Stomach (tissue), 9 donors: Measurements from ENCODE around the gene DYNC1I1. TPM values are rescaled to one million over a fixed set of nuclear protein-coding genes. Genes with fewer than 3 reads are reported as not detected.

Source experiments
- DNase-seq, 2 donors: peaks; one replicate each; pipeline versions ENCODE4 v3.0.0 to v3.0.0-alpha.2; 2013 to 2019
- H3K27ac ChIP-seq, 5 donors: fragments of 200-600 bp in 4 of 5; sonication (generic) in 4 of 5; one replicate each; pipeline ENCODE4 v1.5.1; 2013 to 2019; ENCODE audit warnings: mild to moderate bottlenecking in 1 of 5, moderate library complexity in 1 of 5
- H3K27me3 ChIP-seq, 3 donors: fragments of 200-600 bp; sonication (generic); one replicate each; pipeline ENCODE4 v1.5.1; 2017 to 2019; ENCODE audit warnings: mixed run types in 1 of 3
- H3K36me3 ChIP-seq, 4 donors: fragments of 200-600 bp; sonication (generic); 1 replicate in 3 of 4; 2 replicates in 1 of 4; pipeline ENCODE4 v1.5.1; 2016 to 2019
- H3K4me1 ChIP-seq, 4 donors: fragments of 200-600 bp; sonication (generic); one replicate each; pipeline ENCODE4 v1.5.1; 2016 to 2019
- H3K4me3 ChIP-seq, 4 donors: fragments of 200-600 bp; sonication (generic) in 3 of 4; one replicate each; pipeline ENCODE4 v1.5.1; 2016 to 2019; ENCODE audit warnings: mild to moderate bottlenecking in 1 of 4
- H3K9me3 ChIP-seq, 4 donors: fragments of 200-600 bp; sonication (generic); one replicate each; pipeline ENCODE4 v1.5.1; 2016 to 2019
- EP300 ChIP-seq: sonication (generic); formaldehyde crosslinking; IDR thresholded peaks from one replicate; pipeline ENCODE4 v1.6.1; 2017; ENCODE audit warnings: antibody characterized with exemption
- POLR2A ChIP-seq, 4 donors: fragments of 450-650 bp; IDR thresholded peaks; one replicate each; pipeline ENCODE4 v1.6.1; 2016; ENCODE audit warnings: antibody characterized with exemption in 4 of 4, control low read depth in 2 of 4, mild to moderate bottlenecking in 1 of 4, moderate library complexity in 1 of 4
- POLR2AphosphoS5 ChIP-seq, 3 donors: sonication (generic); formaldehyde crosslinking; IDR thresholded peaks; one replicate each; pipeline ENCODE4 v1.6.1; 2016; ENCODE audit warnings: antibody characterized with exemption in 3 of 3
- WGBS, 5 donors: extraction: QIAGEN DNeasy Blood & Tissue Kit in 3 of 5; methylation state at CpG; one replicate each; pipeline versions ENCODE4 v1.1.5 to v1.1.7; 2013 to 2018; 5-methylcytosine and 5-hydroxymethylcytosine counted together
- intact Hi-C: fragments of 100-400 bp; cut with DNase I; formaldehyde crosslinking; loops from one replicate; pipeline ENCODE4 v1.15.1; 2023; ENCODE audit warnings: low total_unique reads
- polyA plus RNA-seq, 3 donors: library from polyadenylated mRNA; stranded (reverse); fragments of 200-250 nt; gene quantifications; one replicate each; pipeline ENCODE4 v1.2.3, GENCODE V29; 2013
- total RNA-seq, 5 donors: library from RNA; depleted of rRNA; stranded (reverse); fragments of >200 nt; gene quantifications; one replicate each; pipeline versions ENCODE4 v1.1.0 to v1.2.3, GENCODE V29; 2014 to 2016
- TF ChIP-seq, protein P1 (sequence below), 7 experiments: fragments of 450-650 bp in 4 of 7; fragments of 200-600 bp in 3 of 7; sonication (generic) in 3 of 7; IDR thresholded peaks; one replicate each; pipeline ENCODE4 v1.5.1; 2016 to 2019; ENCODE audit warnings: antibody characterized with exemption in 7 of 7, control low read depth in 2 of 7, mild to moderate bottlenecking in 1 of 7
- donor health status: healthy with polysubstance abuse.
- donor health status: Bipolar disorder and iron deficiency.
- donor health status: healthy.

The DYNC1I1 gene
- total and polyA plus RNA-seq, 8 donors: 0.93 to 69.4 (median 5.3) TPM

GRCh38 chr7:95800787-95801186 is 28.4 kb downstream of the DYNC1I1 start:
- no peak for DNase-seq
- H3K9me3 ChIP-seq: no peaks in the 10 kb centered on the region
- H3K4me3 ChIP-seq: no peak overlapping the region
- WGBS, 5 donors: 63 to 79% (median 71%) methylated on average over 3 of the region's 3 CpGs
- H3K27ac ChIP-seq: no peak overlapping the region
- H3K27me3 ChIP-seq: no peaks in the 10 kb centered on the region
- no peaks in the 10 kb centered on the region for H3K4me1 ChIP-seq
- H3K36me3 ChIP-seq: no peaks in the 10 kb centered on the region
- intact Hi-C loops: no loop called here
- no peak for TF ChIP-seq POLR2A (IDR thresholded peaks at IDR 0.05)
- TF ChIP-seq, protein P1, sequence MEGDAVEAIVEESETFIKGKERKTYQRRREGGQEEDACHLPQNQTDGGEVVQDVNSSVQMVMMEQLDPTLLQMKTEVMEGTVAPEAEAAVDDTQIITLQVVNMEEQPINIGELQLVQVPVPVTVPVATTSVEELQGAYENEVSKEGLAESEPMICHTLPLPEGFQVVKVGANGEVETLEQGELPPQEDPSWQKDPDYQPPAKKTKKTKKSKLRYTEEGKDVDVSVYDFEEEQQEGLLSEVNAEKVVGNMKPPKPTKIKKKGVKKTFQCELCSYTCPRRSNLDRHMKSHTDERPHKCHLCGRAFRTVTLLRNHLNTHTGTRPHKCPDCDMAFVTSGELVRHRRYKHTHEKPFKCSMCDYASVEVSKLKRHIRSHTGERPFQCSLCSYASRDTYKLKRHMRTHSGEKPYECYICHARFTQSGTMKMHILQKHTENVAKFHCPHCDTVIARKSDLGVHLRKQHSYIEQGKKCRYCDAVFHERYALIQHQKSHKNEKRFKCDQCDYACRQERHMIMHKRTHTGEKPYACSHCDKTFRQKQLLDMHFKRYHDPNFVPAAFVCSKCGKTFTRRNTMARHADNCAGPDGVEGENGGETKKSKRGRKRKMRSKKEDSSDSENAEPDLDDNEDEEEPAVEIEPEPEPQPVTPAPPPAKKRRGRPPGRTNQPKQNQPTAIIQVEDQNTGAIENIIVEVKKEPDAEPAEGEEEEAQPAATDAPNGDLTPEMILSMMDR (IDR thresholded peaks at IDR 0.05): no peak

DNA sequence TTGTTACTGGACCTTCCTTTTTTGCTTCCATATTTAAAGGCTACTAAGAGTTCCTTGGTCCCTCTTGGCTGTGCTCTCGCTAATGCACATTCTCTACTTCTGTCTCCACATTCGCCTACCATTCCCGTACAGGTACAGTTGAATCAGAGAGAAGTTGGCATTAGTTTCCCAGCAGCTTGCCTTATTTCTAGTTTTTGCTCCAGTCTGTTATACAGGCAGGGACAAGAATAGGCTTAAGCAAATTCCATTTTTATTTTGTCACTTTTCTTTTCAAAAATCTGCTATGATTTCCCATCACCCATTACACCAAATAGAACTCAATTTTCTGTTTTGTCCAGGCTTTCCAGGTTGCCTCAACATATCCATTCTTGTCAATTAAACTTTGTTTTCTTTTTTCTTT is 29.9 kb downstream of the DYNC1I1 start:
- Histone ChIP-seq H3K4me3 (no peak overlapping the region), H3K9me3 (no peaks in the 10 kb centered on the region), H3K36me3 (no peaks in the 10 kb centered on the region), H3K27me3 (no peaks in the 10 kb centered on the region), H3K4me1 (no peaks in the 10 kb centered on the region), H3K27ac (no peak overlapping the region)
- DNase-seq: no peak
- intact Hi-C loops: no loop called here
- TF ChIP-seq POLR2A (IDR thresholded peaks at IDR 0.05): no peak
- TF ChIP-seq EP300: no peak
- TF ChIP-seq POLR2AphosphoS5 (IDR thresholded peaks at IDR 0.05): no peak
- TF ChIP-seq, protein P1 (IDR thresholded peaks at IDR 0.05): no peak
- WGBS, 5 donors: 89 to 98% (median 95%) methylated on average over 3 of the region's 3 CpGs

DNA sequence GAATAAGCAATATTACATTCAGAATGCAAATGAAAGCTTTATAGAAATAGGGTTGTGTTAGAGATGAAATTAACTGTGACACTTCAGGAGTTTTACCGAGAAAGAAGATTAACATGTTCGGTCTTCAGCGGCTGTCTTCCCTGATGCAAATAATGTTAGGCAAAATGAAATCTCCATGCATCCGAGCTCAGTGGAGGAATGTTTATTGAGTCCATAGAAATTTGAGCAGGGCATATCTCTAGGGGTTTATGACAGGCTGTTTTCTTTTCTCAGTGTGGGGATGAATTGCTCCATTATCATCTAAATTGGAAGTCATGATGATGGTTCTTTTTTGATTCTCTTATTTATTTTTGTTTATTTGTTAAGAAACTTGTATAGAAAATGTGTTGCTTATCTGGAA is 31.7 kb downstream of the DYNC1I1 start:
- WGBS, 5 donors: 69 to 81% (median 76%) methylated on average over 4 of the region's 4 CpGs
- H3K4me3 ChIP-seq: no peak overlapping the region

GRCh38 chr7:95805909-95806308 is 33.6 kb downstream of the DYNC1I1 start:
- Histone ChIP-seq H3K4me3 (no peak overlapping the region), H3K36me3 (no peaks in the 10 kb centered on the region), H3K4me1 (no peaks in the 10 kb centered on the region), H3K9me3 (no peaks in the 10 kb centered on the region), H3K27me3 (no peaks in the 10 kb centered on the region), H3K27ac (no peak overlapping the region)
- no peak for DNase-seq
- intact Hi-C loops: no loop called here
- 80 to 88% (median 83%) methylated on average over 1 of the region's 1 CpG for WGBS, 5 donors
- no peak for TF ChIP-seq POLR2A (IDR thresholded peaks at IDR 0.05)
- no peak for TF ChIP-seq POLR2AphosphoS5 (IDR thresholded peaks at IDR 0.05)
- TF ChIP-seq, protein P1 (IDR thresholded peaks at IDR 0.05): no peak
- no peak for TF ChIP-seq EP300

More for the DNA sequence above, 31.7 kb downstream of the DYNC1I1 start:
- DNase-seq: no peak
- no peaks in the 10 kb centered on the region for H3K9me3 ChIP-seq
- no peaks in the 10 kb centered on the region for H3K4me1 ChIP-seq
- no peaks in the 10 kb centered on the region for H3K36me3 ChIP-seq
- intact Hi-C loops: no loop called here
- TF ChIP-seq POLR2AphosphoS5 (IDR thresholded peaks at IDR 0.05) (no peak), POLR2A (IDR thresholded peaks at IDR 0.05) (no peak), EP300 (no peak)
- TF ChIP-seq, protein P1 (IDR thresholded peaks at IDR 0.05): no peak
- no peaks in the 10 kb centered on the region for H3K27me3 ChIP-seq
- no peak overlapping the region for H3K27ac ChIP-seq
